Superior temporal gyrus (tissue), 1 donor: ENCODE measurements around the gene SACM1L.
"Not testable (repeated sequence)": the region's sequence is repeated elsewhere in the genome, so short reads cannot be mapped to it uniquely, and the experiment has no call there.

Experiments
- DNase-seq: peaks from one replicate; pipeline ENCODE4 v3.0.0-alpha.2; 2016; ENCODE audit errors: extremely low spot score

SACM1L gene

DNA sequence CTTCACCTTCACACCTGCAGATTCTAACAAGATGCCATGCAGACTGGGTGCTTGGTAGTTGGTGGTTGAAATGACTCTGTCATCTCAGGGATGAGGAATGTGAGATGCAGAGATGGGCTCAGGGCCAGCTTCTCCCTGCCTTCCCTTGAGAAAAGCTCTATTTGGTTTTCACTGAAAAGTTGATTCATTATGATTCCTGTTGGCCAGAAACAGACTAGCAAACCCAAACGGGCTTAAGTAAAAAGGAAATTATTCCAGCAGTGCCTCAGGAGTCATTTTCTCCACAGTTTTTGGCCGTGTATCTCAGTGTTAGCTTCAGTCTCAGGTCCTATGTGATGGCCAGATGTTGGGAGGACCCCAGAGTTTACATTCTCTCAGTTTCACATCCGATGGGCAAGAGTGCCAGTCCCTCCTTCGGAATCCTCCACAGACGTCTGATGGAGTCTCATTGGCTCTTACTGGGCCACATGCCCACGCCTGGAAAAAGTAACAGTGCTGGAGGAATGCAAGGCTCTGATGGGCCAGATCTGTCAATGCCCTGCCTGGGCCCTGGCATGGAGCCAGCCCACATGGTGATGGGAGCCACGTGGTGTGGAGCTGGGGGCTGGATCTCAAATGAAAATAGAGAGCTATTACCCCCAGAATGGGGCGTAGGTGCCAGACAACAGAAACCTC, 22.3 kb upstream of the SACM1L start:
- no peak for DNase-seq

DNA sequence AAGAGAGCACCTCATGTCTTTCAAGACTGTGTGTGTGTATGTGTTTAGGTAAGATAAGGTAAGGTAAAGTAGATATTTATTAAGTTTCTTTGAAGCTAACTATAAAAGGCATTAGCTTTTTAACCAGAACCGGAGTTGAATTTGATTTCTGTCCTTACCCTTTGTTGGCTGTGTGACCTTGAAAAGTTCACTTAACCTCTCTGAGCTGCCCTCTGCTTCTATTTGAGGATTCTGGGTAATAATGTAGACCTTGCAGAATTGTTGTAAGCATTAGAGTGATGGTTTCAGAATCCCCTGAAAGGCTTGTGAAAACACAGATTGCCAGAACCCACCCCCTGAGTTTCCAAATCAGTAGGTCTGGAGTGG, 21.6 kb upstream of the SACM1L start:
- no peak for DNase-seq

GRCh38 chr3:45670436-45670835, 18.8 kb upstream of the SACM1L start:
- no peak for DNase-seq

DNA sequence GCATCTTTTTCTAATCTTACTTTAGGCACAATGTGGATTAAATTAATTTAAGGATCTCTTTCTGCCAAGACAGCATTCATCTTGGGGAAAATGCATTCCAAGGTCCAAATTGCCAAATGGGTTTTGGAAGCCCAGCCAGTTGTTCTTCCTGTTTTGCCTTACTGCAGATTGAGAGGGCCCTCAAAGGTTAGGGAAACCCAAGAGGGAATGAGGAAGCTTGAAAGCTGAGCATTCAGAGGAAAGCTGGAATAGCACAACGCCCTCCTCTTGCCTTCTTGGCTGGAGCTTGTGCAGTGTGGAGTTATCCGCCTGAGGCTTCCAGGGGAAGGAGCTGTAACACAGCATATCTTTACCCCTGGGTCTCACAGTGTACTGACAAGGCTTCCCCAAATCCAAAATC, 18.2 kb upstream of the SACM1L start:
- no peak for DNase-seq

- DNase-seq: no peak
Measured at GRCh38 chr3:45673273-45673672, 15.9 kb upstream of the SACM1L start.

DNA sequence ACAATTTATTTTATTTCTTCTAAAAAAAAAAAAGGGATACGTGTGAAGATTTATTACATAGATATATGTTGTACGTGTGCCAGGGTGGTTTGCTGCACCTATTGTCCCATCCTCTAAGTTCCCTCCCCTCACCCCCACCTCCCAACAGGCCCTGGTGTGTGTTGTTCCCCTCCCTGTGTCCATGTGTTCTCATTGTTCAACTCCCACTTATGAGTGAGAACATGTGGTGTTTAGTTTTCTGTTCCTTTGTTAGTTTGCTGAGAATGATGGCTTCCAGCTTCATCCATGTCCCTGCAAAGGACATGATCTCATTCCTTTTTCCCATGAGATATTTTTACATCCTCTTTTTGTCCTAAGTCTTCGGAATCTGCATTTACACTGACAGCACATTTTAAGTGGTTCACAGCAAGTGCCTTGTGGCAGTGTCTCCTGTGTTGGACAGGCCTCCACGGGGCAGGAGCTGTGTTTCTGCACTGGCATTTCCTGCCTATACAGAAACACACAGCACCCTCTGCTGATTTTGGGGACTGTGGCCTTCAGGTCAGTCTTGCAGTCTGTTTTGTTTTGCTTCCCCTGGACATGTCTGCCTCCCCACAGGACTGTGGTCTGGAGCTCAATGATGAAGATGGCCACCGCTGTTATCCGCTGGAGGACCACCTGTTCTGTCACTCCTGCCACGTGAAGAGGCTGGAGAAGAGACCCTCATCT, 12.7 kb upstream of the SACM1L start:
- DNase-seq: no peak

GRCh38 chr3:45677033-45677446, 12.2 kb upstream of the SACM1L start:
- no peak for DNase-seq

- DNase-seq: no peak
Measured at GRCh38 chr3:45677841-45678240, 11.4 kb upstream of the SACM1L start.

DNA sequence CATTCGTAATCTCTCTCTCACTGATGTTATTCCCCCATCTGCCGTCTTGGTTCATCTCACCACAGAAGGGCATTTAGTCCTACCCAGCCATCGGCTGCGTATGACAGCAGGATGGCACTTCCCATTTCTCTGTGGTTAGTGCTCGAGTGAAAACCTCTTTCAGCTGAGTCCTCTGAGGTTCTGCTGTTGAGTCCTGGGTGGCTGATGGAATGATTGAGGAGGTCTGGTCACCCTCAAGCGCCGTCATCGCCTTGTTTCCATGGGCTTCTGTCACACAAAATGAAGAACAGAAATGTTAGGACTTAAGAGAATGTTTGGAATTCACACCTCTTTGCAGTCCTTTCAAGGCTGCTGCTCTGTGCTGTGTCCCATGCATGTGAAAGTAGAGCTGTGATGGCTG, 9.4 kb upstream of the SACM1L start:
- DNase-seq: no peak

DNA sequence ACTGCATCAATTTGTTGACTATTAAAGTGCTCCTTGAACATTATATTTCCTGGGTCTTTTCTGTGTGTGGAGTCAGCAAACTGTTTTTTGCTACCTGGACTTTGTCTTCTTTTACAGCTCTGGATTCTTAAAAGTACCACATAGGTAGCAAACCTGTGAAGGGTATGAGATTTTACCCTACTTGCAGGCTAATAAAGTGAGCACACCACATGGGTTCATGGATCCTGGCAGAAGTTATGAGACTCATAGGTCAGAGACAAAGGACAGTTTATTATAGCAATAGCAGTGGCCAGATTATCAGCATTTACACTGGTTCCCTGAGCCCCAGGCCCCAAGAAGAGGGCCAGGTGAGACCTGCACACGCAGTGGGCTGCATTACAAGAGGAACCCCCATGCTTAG, 8.0 kb upstream of the SACM1L start:
- no peak for DNase-seq

DNA sequence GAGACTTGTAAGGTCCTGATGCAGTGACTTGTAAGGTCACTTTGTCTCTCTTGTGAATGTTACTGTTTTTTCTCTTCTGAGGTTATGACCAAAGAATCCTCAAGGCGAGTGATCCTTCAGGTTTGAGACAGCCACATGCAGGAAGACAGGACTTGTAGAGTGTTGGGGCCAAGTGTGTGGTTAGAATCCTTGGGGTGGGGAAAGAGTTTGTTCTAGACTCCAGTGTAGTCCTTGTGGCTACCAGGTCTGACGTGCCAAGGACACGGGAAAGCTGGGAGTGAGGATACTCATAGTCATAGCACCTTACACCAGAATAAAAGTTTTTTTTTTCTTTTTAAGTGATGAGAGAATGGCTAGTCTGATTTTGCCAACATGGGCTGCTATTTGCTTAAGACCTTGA, 7.3 kb upstream of the SACM1L start:
- no peak for DNase-seq

DNA sequence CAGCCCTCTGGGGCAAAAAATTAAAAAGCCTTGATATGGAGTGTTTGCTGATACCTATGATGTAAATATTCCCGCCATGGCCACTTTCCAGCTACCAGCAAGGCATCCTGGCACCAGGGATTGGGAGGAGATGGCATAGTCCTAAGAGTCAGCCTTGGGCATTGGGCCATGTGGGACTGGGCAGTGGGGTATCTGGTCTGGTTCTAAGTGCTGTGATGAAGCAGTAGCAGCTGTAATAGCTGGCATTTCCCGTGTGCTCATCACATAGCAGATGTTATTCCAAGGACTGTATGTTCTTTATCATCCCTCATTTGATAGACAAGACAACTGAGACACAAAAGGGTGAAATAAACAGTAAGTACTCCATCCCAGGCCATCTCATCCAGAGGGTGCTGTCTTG, 6.9 kb upstream of the SACM1L start:
- no peak for DNase-seq

- DNase-seq: no peak
Measured at GRCh38 chr3:45682786-45683185, 6.4 kb upstream of the SACM1L start.

- DNase-seq: no peak
Measured at GRCh38 chr3:45683417-45684326, 5.5 kb upstream of the SACM1L start.

- DNase-seq: no peak
Measured at GRCh38 chr3:45684327-45684892, 4.8 kb upstream of the SACM1L start.

GRCh38 chr3:45685722-45686121, 3.5 kb upstream of the SACM1L start:
- DNase-seq: not testable (repeated sequence)

DNA sequence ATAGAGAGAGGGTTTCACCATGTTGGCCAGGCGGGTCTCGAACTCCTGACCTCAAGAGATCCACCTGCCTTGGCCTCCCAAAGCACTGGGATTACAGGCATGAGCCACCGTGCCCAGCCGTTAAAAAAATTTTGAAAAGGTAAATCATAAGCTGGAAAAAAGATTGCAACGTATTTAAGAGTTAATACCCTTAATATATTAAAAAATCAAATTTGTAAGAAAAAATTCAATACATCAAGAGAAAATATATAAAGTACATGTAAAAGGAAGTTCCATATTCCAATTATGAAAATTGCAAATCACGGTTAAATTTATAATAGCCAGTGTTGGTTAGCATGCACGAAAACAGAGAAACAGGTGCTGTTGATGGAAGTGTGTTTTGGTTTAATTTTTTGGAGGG, 2.3 kb upstream of the SACM1L start:
- DNase-seq: no peak

DNA sequence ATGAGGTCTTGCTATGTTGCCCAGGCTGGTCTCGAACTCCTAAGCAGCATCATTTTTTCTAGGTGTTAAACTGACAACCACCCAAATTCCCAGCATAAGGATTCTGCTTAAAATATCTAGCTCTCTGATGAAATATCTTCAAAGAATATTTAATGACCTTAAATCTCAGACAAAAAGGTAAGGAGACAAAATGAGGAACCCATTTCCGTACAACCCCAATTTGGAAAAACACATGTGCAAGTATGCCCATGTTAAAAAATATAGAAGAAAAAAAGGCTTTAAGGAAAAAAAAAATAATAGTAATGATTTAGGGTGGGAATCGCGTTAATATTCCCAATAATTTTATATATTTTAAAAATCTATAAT, 1.4 kb upstream of the SACM1L start:
- DNase-seq: no peak

GRCh38 chr3:45688194-45688881, 858 bp upstream of the SACM1L start:
- no peak for DNase-seq

- no peak for DNase-seq
Measured at GRCh38 chr3:45689787-45690145, 570 bp downstream of the SACM1L start.

- peak; percentile 18 for DNase-seq
Measured at GRCh38 chr3:45690336-45691035, 1.3 kb downstream of the SACM1L start.
